Islet precursor cell (in vitro differentiated cells): ENCODE data around the gene DNM1.
A peak's percentile ranks its signal among the peaks of the same experiment; 100 is the strongest.

Source experiments
- DNase-seq: peaks from one replicate; pipeline ENCODE4 v3.0.0-alpha.2; 2018

Gene DNM1

DNA sequence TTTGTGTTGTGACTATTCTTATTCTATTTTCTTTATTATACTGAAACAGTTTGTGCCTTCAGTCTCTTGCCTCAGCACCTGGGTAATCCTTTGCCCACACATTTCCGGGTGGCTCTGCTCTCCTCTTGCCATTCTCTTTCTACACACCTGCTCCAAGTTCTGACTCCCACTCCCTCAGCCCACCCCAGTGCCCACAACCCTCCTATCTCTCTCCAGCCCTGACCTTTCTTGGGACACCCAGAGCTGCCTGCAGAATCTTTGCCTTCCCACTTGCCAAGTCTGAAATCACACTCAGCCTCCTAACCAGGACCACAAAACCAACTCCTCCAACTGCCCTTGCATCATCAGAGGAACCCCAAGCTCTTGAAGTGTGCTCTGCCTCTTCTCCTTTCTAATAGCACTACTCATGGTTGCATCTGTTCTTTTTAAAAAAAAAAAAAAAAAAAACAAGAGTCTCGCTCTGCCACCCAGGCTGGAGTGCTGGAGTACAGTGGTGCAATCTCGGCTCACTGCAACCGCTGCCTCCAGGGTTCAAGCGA lies 77.0 kb downstream of the DNM1 start:
- DNase-seq, result no peak

GRCh38 chr9:128282500-128282899 lies 79.3 kb downstream of the DNM1 start:
- DNase-seq, result no peak

GRCh38 chr9:128285033-128285784 lies 82.0 kb downstream of the DNM1 start:
- DNase-seq, result no peak

GRCh38 chr9:128286440-128286839 lies 83.3 kb downstream of the DNM1 start:
- DNase-seq, result no peak

GRCh38 chr9:128288273-128289004 lies 85.3 kb downstream of the DNM1 start:
- DNase-seq, result no peak

GRCh38 chr9:128292009-128292408 lies 88.8 kb downstream of the DNM1 start:
- DNase-seq, result no peak

GRCh38 chr9:128293091-128293490 lies 89.9 kb downstream of the DNM1 start:
- no peak for DNase-seq

GRCh38 chr9:128294142-128294541 lies 91.0 kb downstream of the DNM1 start:
- peak; percentile 41 for DNase-seq

- no peak for DNase-seq
Observed at GRCh38 chr9:128296340-128297220, 93.4 kb downstream of the DNM1 start.

- no peak for DNase-seq
Observed at GRCh38 chr9:128297221-128297773, 94.1 kb downstream of the DNM1 start.

DNA sequence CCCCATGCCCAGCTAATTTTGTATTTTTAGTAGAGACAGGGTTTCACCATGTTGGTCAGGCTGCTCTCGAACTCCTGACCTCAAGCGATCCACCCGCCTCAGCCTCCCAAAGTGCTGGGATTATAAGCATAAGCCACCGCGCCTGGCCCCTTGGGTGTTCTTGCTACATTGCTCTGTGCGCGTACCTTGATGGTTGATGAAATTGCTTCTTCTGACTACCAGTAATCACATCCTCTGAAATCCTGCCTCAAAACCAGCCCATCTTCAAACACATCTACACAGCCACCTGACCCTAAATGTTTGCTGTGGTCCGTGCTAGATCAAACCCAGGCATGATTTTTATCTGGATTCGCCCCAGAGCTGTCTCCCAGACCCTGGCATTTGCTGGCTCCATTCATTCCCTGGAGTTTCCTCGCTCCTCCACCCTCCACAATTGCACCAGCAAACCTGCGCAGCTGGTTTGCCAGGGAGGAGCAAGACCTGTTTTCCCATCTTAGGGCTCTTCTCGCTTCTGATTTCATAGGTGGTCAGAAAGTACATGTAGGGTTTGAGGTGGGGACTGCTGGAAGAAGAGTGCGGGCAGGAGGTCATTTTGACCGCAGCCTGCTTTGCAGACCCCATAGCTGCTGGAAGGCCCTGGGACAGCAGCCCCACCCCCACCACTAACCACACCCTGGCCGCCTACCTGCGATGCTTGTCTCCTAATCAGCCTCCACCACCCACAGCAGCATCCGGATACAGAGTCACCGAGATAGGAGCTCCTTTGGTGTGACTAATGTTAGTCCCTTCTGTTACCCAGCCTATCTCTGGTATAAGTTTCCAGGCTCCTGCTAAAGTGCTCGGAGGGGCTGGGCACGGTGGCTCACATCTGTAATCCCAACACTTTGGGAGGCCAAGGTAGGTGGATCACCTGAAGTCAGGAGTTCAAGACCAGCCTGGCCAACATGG lies 95.6 kb downstream of the DNM1 start:
- peak; percentile 88 for DNase-seq

DNA sequence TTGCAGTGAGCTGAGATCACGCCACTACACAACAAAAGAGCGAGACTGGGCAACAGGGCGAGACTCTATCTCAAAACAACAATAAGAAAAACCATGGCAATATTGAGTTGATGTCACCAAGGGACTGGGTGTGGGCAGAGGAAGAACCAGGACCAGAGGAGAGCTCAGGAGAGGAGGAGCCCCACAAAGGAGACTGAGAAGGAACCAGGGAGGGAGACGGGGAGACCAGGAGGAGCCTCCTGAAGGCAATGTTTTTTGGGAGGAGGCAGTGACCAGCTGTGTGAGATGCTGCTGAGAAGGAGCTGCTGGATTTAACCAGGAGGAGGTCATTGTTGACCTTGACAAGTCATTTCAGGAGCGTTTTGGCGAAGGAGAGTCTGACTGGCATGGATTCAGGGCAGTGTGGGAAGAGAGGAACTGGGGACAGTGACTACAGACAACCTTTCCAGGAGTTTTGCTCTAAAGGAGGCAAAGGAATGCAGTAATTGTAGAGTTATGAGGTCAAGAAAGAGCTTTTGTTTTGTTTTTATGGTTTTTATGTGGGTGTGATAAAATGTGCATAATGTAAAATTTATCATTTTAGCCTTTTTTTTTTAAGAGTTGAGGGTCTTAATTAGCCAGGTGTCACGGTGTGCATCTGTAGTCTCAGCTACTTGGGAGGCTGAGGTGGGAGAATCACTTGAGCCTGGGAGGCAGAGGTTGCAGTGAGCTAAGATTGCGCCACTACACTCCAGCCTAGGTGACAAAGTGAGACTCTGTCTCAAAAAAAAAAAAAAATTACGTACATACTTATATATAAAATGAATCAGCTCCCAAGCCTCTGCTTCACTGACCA lies 101.2 kb downstream of the DNM1 start:
- DNase-seq, result no peak
